HG03280 (cell line): ENCODE results near the gene ARHGAP32.

Experiments used
- ATAC-seq: cut with Tn5 transposase; IDR thresholded peaks from one replicate; pipeline ENCODE4 v1.9.1; 2021; ENCODE audit warnings: mild to moderate bottlenecking, moderate library complexity; ENCODE audit not compliant: unreplicated experiment

The ARHGAP32 gene

GRCh38 chr11:128917144-128917724, 274.9 kb downstream of the ARHGAP32 start:
- ATAC-seq = no peak

GRCh38 chr11:128916681-128917080, 275.4 kb downstream of the ARHGAP32 start:
- ATAC-seq = no peak

- no peak for ATAC-seq
Observed at GRCh38 chr11:128916037-128916572, 276.0 kb downstream of the ARHGAP32 start.

DNA sequence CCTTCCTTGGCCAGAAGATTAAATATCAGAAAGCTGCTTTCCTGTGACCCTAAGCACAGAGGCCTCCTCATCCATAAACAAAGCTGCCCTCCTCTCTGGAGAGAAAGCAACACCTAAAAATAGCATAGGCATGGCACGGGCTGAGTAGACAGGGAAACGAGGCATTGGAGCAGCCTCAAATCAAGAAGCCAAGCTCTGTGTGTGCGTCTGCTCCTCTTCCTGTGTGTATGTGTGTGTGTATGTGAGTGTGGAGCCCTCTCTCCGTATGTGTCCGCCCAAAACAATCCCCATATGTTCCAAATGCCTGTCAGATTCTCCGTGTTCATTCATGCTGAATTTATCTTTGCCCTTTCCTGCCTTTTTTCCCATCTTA, 277.0 kb downstream of the ARHGAP32 start:
- ATAC-seq = no peak
